Activated CD8-positive, alpha-beta memory T cell treated with anti-CD3 and anti-CD28 coated beads, Interleukin-2, amount 10 ng/mL, durations not matched to agents 7 days and 5 days (primary cell): ENCODE measurements around the gene VWA1. TPM values are rescaled to one million over a fixed set of nuclear protein-coding genes. Genes with fewer than 3 reads are reported as not detected.

Experiments used
- ATAC-seq: fragments of 150-1000 bp; cut with Tn5 transposase; one replicate; pipeline ENCODE4 v1.10.0; 2021; ENCODE audit warnings: moderate library complexity
- CTCF ChIA-PET: fragments of 350-600 bp; sonication (Branson Sonifier 250); formaldehyde crosslinking; loops from one replicate; lab custom pipeline; 2021; ENCODE audit warnings: antibody characterized with exemption; lab: Charles Lee
- DNase-seq: peaks from one replicate; pipeline ENCODE4 v3.0.0-alpha.2; 2020
- H3K27ac Mint-ChIP-seq: one replicate; pipeline ENCODE4 v1.8.0; 2021; ENCODE audit warnings: mild to moderate bottlenecking, mixed read lengths
- H3K27me3 Mint-ChIP-seq: one replicate; pipeline ENCODE4 v1.8.0; 2021; ENCODE audit warnings: mixed read lengths
- H3K36me3 Mint-ChIP-seq: one replicate; pipeline ENCODE4 v1.8.0; 2021; ENCODE audit warnings: mild to moderate bottlenecking, mixed read lengths
- H3K4me1 Mint-ChIP-seq: one replicate; pipeline ENCODE4 v1.8.0; 2021; ENCODE audit warnings: mixed read lengths
- H3K4me3 Mint-ChIP-seq: one replicate; pipeline ENCODE4 v1.8.0; 2021; ENCODE audit warnings: mild to moderate bottlenecking, moderate library complexity, mixed read lengths
- H3K9me3 Mint-ChIP-seq: one replicate; pipeline ENCODE4 v1.8.0; 2022; ENCODE audit warnings: low read depth, mixed read lengths
- total RNA-seq, 2 experiments: library from RNA; stranded (reverse); gene quantifications; one replicate each; pipeline ENCODE4 v1.2.3, GENCODE V29; 2021

Gene VWA1
- total RNA-seq, 2 experiments from 2014 or later: 0.20 to 0.28 TPM

GRCh38 chr1:1430992-1431844 lies 4.3 kb upstream of the VWA1 start:
- no peak overlapping the region for H3K27ac Mint-ChIP-seq
- H3K27me3 Mint-ChIP-seq: peaks cover 23% of the 10 kb centered on the region
- no peak for DNase-seq
- H3K4me3 Mint-ChIP-seq: no peak overlapping the region
- no peaks in the 10 kb centered on the region for H3K36me3 Mint-ChIP-seq
- no peaks in the 10 kb centered on the region for H3K9me3 Mint-ChIP-seq
- no peak for ATAC-seq
- CTCF ChIA-PET: no interaction called here
- H3K4me1 Mint-ChIP-seq: peaks cover 3% of the 10 kb centered on the region

GRCh38 chr1:1431845-1432273 lies 3.6 kb upstream of the VWA1 start:
- CTCF ChIA-PET: no interaction called here
- Mint-ChIP-seq H3K4me1 (peaks cover 2% of the 10 kb centered on the region), H3K36me3 (no peaks in the 10 kb centered on the region), H3K27me3 (peaks cover 26% of the 10 kb centered on the region), H3K27ac (no peak overlapping the region), H3K4me3 (no peak overlapping the region), H3K9me3 (no peaks in the 10 kb centered on the region)
- DNase-seq (no peak), ATAC-seq (no peak)

GRCh38 chr1:1432274-1432950 lies 3.1 kb upstream of the VWA1 start:
- H3K27me3 Mint-ChIP-seq: peaks cover 26% of the 10 kb centered on the region

GRCh38 chr1:1432951-1433803 lies 2.3 kb upstream of the VWA1 start:
- DNase-seq (no peak), ATAC-seq (no peak)
- CTCF ChIA-PET: interaction anchor here (0.9 kb wide), 1 partner anchor 61 kb away, joined by 3 read pairs; no protein-coding TSS in a partner anchor
- no peak overlapping the region for H3K4me3 Mint-ChIP-seq
- peaks cover 2% of the 10 kb centered on the region for H3K4me1 Mint-ChIP-seq
- H3K36me3 Mint-ChIP-seq: no peaks in the 10 kb centered on the region
- no peak overlapping the region for H3K27ac Mint-ChIP-seq
- no peaks in the 10 kb centered on the region for H3K9me3 Mint-ChIP-seq
- H3K27me3 Mint-ChIP-seq: peaks cover 26% of the 10 kb centered on the region

More at GRCh38 chr1:1432274-1432950, 3.1 kb upstream of the VWA1 start:
- DNase-seq (no peak), ATAC-seq (no peak)
- Mint-ChIP-seq H3K9me3 (no peaks in the 10 kb centered on the region), H3K27ac (no peak overlapping the region), H3K36me3 (no peaks in the 10 kb centered on the region), H3K4me1 (peaks cover 2% of the 10 kb centered on the region), H3K4me3 (no peak overlapping the region)
- CTCF ChIA-PET: no interaction called here

GRCh38 chr1:1433804-1434130 lies 1.7 kb upstream of the VWA1 start:
- CTCF ChIA-PET: interaction anchor here (0.9 kb wide), 1 partner anchor 62 kb away, joined by 3 read pairs; no protein-coding TSS in a partner anchor
- Mint-ChIP-seq H3K27ac (no peak overlapping the region), H3K36me3 (no peaks in the 10 kb centered on the region), H3K9me3 (no peaks in the 10 kb centered on the region), H3K27me3 (peaks cover 22% of the 10 kb centered on the region), H3K4me3 (no peak overlapping the region), H3K4me1 (peaks cover 2% of the 10 kb centered on the region)
- ATAC-seq: peak; percentile 16
- DNase-seq: no peak

- Mint-ChIP-seq H3K4me3 (no peak overlapping the region), H3K36me3 (no peaks in the 10 kb centered on the region), H3K9me3 (no peaks in the 10 kb centered on the region), H3K27ac (no peak overlapping the region), H3K4me1 (peaks cover 2% of the 10 kb centered on the region), H3K27me3 (peaks cover 20% of the 10 kb centered on the region)
- CTCF ChIA-PET: interaction anchor here (0.9 kb wide), 1 partner anchor 63 kb away, joined by 3 read pairs; no protein-coding TSS in a partner anchor
- DNase-seq (no peak), ATAC-seq (no peak)
Measured at GRCh38 chr1:1434131-1434823, 1.2 kb upstream of the VWA1 start.

GRCh38 chr1:1434824-1435105 lies 725 bp upstream of the VWA1 start:
- Mint-ChIP-seq H3K4me1 (peaks cover 2% of the 10 kb centered on the region), H3K9me3 (no peaks in the 10 kb centered on the region), H3K27me3 (peaks cover 17% of the 10 kb centered on the region), H3K36me3 (no peaks in the 10 kb centered on the region), H3K4me3 (peak overlapping the region; percentile 11), H3K27ac (no peak overlapping the region)
- no peak for ATAC-seq
- DNase-seq: no peak
- CTCF ChIA-PET: no interaction called here

GRCh38 chr1:1435911-1436629 lies 580 bp downstream of the VWA1 start:
- ATAC-seq (no peak), DNase-seq (no peak)
- CTCF ChIA-PET: no interaction called here
- no peaks in the 10 kb centered on the region for H3K9me3 Mint-ChIP-seq
- H3K4me1 Mint-ChIP-seq: peaks cover 2% of the 10 kb centered on the region
- H3K27ac Mint-ChIP-seq: no peak overlapping the region
- peaks cover 12% of the 10 kb centered on the region for H3K27me3 Mint-ChIP-seq
- H3K36me3 Mint-ChIP-seq: no peaks in the 10 kb centered on the region
- H3K4me3 Mint-ChIP-seq: peak overlapping the region; percentile 20

- CTCF ChIA-PET: no interaction called here
- Mint-ChIP-seq H3K4me3 (no peak overlapping the region), H3K36me3 (no peaks in the 10 kb centered on the region), H3K4me1 (peaks cover 2% of the 10 kb centered on the region), H3K27me3 (peaks cover 12% of the 10 kb centered on the region), H3K9me3 (no peaks in the 10 kb centered on the region), H3K27ac (no peak overlapping the region)
- ATAC-seq: no peak
- DNase-seq: no peak
Measured at GRCh38 chr1:1436630-1437032, 1.1 kb downstream of the VWA1 start.

GRCh38 chr1:1437033-1437903 lies 1.8 kb downstream of the VWA1 start:
- DNase-seq: no peak
- H3K27ac Mint-ChIP-seq: no peak overlapping the region
- CTCF ChIA-PET: interaction anchor here (0.9 kb wide), 1 partner anchor 31 kb away, joined by 3 read pairs; no protein-coding TSS in a partner anchor
- peaks cover 2% of the 10 kb centered on the region for H3K4me1 Mint-ChIP-seq
- no peaks in the 10 kb centered on the region for H3K36me3 Mint-ChIP-seq
- H3K4me3 Mint-ChIP-seq: no peak overlapping the region
- peaks cover 12% of the 10 kb centered on the region for H3K27me3 Mint-ChIP-seq
- no peak for ATAC-seq
- no peaks in the 10 kb centered on the region for H3K9me3 Mint-ChIP-seq

- H3K36me3 Mint-ChIP-seq: no peaks in the 10 kb centered on the region
- no peaks in the 10 kb centered on the region for H3K9me3 Mint-ChIP-seq
- no peak overlapping the region for H3K4me3 Mint-ChIP-seq
- DNase-seq: no peak
- no peak overlapping the region for H3K27ac Mint-ChIP-seq
- H3K4me1 Mint-ChIP-seq: peaks cover 2% of the 10 kb centered on the region
- CTCF ChIA-PET: interaction anchor here (0.9 kb wide), 1 partner anchor 32 kb away, joined by 3 read pairs; no protein-coding TSS in a partner anchor
- peaks cover 12% of the 10 kb centered on the region for H3K27me3 Mint-ChIP-seq
- no peak for ATAC-seq
Measured at GRCh38 chr1:1437904-1438376, 2.5 kb downstream of the VWA1 start.
